Upper lobe of left lung (tissue), 4 donors: ENCODE data around the gene DPP10.

Experiments used
- EP300 ChIP-seq, 4 donors: sonication (generic); formaldehyde crosslinking; IDR thresholded peaks; one replicate each; pipeline ENCODE4 v1.5.1; 2017; ENCODE audit warnings: antibody characterized with exemption in 4 of 4, control low read depth in 2 of 4
- POLR2A ChIP-seq, 4 donors: fragments of 450-650 bp; IDR thresholded peaks; one replicate each; pipeline ENCODE4 v1.5.1; 2016 to 2017; ENCODE audit warnings: antibody characterized with exemption in 4 of 4, mild to moderate bottlenecking in 2 of 4
- POLR2AphosphoS5 ChIP-seq, 2 donors: sonication (generic); formaldehyde crosslinking; IDR thresholded peaks; one replicate each; pipeline ENCODE4 v1.5.1; 2017; ENCODE audit warnings: antibody characterized with exemption in 2 of 2
- TF ChIP-seq, protein P1 (sequence below), 6 experiments: fragments of 450-650 bp in 4 of 6; fragments of 200-600 bp in 2 of 6; sonication (generic) in 2 of 6; IDR thresholded peaks; one replicate each; pipeline ENCODE4 v1.5.1; 2016 to 2019; ENCODE audit warnings: antibody characterized with exemption in 6 of 6

DNA sequence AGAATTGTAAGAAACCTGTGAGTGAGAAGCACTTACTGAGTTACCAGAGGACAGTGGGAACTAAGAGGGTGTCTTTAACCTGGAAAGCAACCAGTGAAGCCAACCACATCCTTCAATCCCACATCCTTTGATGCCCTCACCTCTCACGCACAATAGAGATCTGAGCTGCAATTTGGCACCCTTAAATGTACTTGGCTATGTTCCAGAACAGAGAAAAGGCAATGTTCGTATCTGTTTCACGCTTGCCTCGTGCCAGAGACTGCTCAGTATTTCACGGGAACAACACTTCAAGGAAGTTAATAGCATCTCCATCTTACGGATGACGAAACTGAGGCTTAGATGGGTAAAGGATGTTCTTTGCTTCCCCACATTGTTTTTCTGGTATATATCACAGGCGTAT lies 167.4 kb downstream of the DPP10 start:
- TF ChIP-seq, protein P1, sequence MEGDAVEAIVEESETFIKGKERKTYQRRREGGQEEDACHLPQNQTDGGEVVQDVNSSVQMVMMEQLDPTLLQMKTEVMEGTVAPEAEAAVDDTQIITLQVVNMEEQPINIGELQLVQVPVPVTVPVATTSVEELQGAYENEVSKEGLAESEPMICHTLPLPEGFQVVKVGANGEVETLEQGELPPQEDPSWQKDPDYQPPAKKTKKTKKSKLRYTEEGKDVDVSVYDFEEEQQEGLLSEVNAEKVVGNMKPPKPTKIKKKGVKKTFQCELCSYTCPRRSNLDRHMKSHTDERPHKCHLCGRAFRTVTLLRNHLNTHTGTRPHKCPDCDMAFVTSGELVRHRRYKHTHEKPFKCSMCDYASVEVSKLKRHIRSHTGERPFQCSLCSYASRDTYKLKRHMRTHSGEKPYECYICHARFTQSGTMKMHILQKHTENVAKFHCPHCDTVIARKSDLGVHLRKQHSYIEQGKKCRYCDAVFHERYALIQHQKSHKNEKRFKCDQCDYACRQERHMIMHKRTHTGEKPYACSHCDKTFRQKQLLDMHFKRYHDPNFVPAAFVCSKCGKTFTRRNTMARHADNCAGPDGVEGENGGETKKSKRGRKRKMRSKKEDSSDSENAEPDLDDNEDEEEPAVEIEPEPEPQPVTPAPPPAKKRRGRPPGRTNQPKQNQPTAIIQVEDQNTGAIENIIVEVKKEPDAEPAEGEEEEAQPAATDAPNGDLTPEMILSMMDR (IDR thresholded peaks at IDR 0.05) = no peak
- TF ChIP-seq POLR2AphosphoS5 (IDR thresholded peaks at IDR 0.05) (no peak), EP300 (IDR thresholded peaks at IDR 0.05) (no peak), POLR2A (IDR thresholded peaks at IDR 0.05) (no peak)
